Measurements from ENCODE around the gene ZNF750.

Gene ZNF750

GRCh38 chr17:82843904-82844680 lies 4.3 kb upstream of the ZNF750 start (continued):
- TF ChIP-seq CSRNP3 (CRISPR knock-in tag; IDR thresholded peaks at IDR 0.05) = no peak
- TF ChIP-seq ARNTL (CRISPR knock-in tag; IDR thresholded peaks at IDR 0.05; ENCODE audit: borderline replicate concordance, low read depth) = no peak
- TF ChIP-seq OSR1 (CRISPR knock-in tag; IDR thresholded peaks at IDR 0.05) = no peak
- TF ChIP-seq ZNF8 (CRISPR knock-in tag; IDR thresholded peaks at IDR 0.05) = no peak
- no peak for TF ChIP-seq CSDC2 (CRISPR knock-in tag; IDR thresholded peaks at IDR 0.05)
- no peak for TF ChIP-seq ZNF565 (CRISPR knock-in tag; conservative IDR thresholded peaks at IDR 0.05; ENCODE audit: low read depth)
- TF ChIP-seq ISL1 (CRISPR knock-in tag; IDR thresholded peaks at IDR 0.05) = no peak
- no peak for TF ChIP-seq ZFP30 (CRISPR knock-in tag; IDR thresholded peaks at IDR 0.05)

GRCh38 chr17:82841921-82842596 lies 2.2 kb upstream of the ZNF750 start:
- TF ChIP-seq RARB (CRISPR knock-in tag; IDR thresholded peaks at IDR 0.05) (no peak), GLIS3 (CRISPR knock-in tag; IDR thresholded peaks at IDR 0.05) (no peak), CSDC2 (CRISPR knock-in tag; IDR thresholded peaks at IDR 0.05) (no peak), ZNF70 (CRISPR knock-in tag; IDR thresholded peaks at IDR 0.05) (no peak), OSR1 (CRISPR knock-in tag; IDR thresholded peaks at IDR 0.05) (no peak), ZFP30 (CRISPR knock-in tag; IDR thresholded peaks at IDR 0.05) (no peak)
- ATAC-seq = no peak

GRCh38 chr17:82840431-82840831 lies 609 bp upstream of the ZNF750 start:
- no peak for TF ChIP-seq ZNF8 (CRISPR knock-in tag; IDR thresholded peaks at IDR 0.05)
- no peak for TF ChIP-seq ZNF565 (CRISPR knock-in tag; conservative IDR thresholded peaks at IDR 0.05; ENCODE audit: low read depth)
- no peak for TF ChIP-seq TOX (CRISPR knock-in tag; IDR thresholded peaks at IDR 0.05; ENCODE audit: borderline replicate concordance)
- TF ChIP-seq SNAI2 (CRISPR knock-in tag; IDR thresholded peaks at IDR 0.05) = no peak
- TF ChIP-seq PPARA (CRISPR knock-in tag; IDR thresholded peaks at IDR 0.05; ENCODE audit: borderline replicate concordance) = no peak
- TF ChIP-seq PATZ1 (CRISPR knock-in tag; IDR thresholded peaks at IDR 0.05; ENCODE audit: borderline replicate concordance) = no peak
- no peak for TF ChIP-seq GLIS3 (CRISPR knock-in tag; IDR thresholded peaks at IDR 0.05)
- no peak for TF ChIP-seq ARNTL (CRISPR knock-in tag; IDR thresholded peaks at IDR 0.05; ENCODE audit: borderline replicate concordance, low read depth)
- no peak for TF ChIP-seq ESRRG (CRISPR knock-in tag; IDR thresholded peaks at IDR 0.05)
- TF ChIP-seq, protein P1, sequence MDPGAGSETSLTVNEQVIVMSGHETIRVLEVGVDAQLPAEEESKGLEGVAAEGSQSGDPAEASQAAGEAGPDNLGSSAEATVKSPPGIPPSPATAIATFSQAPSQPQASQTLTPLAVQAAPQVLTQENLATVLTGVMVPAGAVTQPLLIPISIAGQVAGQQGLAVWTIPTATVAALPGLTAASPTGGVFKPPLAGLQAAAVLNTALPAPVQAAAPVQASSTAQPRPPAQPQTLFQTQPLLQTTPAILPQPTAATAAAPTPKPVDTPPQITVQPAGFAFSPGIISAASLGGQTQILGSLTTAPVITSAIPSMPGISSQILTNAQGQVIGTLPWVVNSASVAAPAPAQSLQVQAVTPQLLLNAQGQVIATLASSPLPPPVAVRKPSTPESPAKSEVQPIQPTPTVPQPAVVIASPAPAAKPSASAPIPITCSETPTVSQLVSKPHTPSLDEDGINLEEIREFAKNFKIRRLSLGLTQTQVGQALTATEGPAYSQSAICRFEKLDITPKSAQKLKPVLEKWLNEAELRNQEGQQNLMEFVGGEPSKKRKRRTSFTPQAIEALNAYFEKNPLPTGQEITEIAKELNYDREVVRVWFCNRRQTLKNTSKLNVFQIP (CRISPR knock-in tag; IDR thresholded peaks at IDR 0.05; ENCODE audit: borderline replicate concordance, low read depth) = no peak
- ATAC-seq = no peak

GRCh38 chr17:82838386-82839063 lies 1.3 kb downstream of the ZNF750 start:
- no peak for ATAC-seq
- TF ChIP-seq ZNF70 (CRISPR knock-in tag; IDR thresholded peaks at IDR 0.05) (no peak), CSRNP3 (CRISPR knock-in tag; IDR thresholded peaks at IDR 0.05) (no peak), ZFP3 (CRISPR knock-in tag; IDR thresholded peaks at IDR 0.05) (no peak), ZFP30 (CRISPR knock-in tag; IDR thresholded peaks at IDR 0.05) (no peak), ARNTL (CRISPR knock-in tag; IDR thresholded peaks at IDR 0.05; ENCODE audit: borderline replicate concordance, low read depth) (no peak), CSDC2 (CRISPR knock-in tag; IDR thresholded peaks at IDR 0.05) (no peak), ZNF565 (CRISPR knock-in tag; conservative IDR thresholded peaks at IDR 0.05; ENCODE audit: low read depth) (no peak), RARB (CRISPR knock-in tag; IDR thresholded peaks at IDR 0.05) (no peak), GLIS3 (CRISPR knock-in tag; IDR thresholded peaks at IDR 0.05) (no peak), SNAI2 (CRISPR knock-in tag; IDR thresholded peaks at IDR 0.05) (no peak), TSHZ2 (CRISPR knock-in tag; IDR thresholded peaks at IDR 0.05) (no peak), ZC3H10 (CRISPR knock-in tag; IDR thresholded peaks at IDR 0.05) (no peak), TOX (CRISPR knock-in tag; IDR thresholded peaks at IDR 0.05; ENCODE audit: borderline replicate concordance) (no peak), ISL1 (CRISPR knock-in tag; IDR thresholded peaks at IDR 0.05) (no peak), PPARA (CRISPR knock-in tag; IDR thresholded peaks at IDR 0.05; ENCODE audit: borderline replicate concordance) (no peak), BACH2 (CRISPR knock-in tag; IDR thresholded peaks at IDR 0.05; ENCODE audit: borderline replicate concordance) (no peak)
- TF ChIP-seq, protein P1 (CRISPR knock-in tag; IDR thresholded peaks at IDR 0.05; ENCODE audit: borderline replicate concordance, low read depth) = no peak
